Skeletal muscle cell (primary cell): ENCODE measurements around the gene FAIM2.

ENCODE experiments used
- DNase-seq: peaks from one replicate; pipeline ENCODE4 v3.0.0-alpha.2; 2010; ENCODE audit warnings: low read depth
- H3K4me3 ChIP-seq: 2 replicates; pipeline ENCODE4 v1.5.1; 2011; ENCODE audit warnings: low read depth, mild to moderate bottlenecking, control low read depth, low read length, moderate library complexity

FAIM2 gene

GRCh38 chr12:49842519-49843352, 61.0 kb downstream of the FAIM2 start, which contains the start of gene BCDIN3D:
Gene BCDIN3D (minus strand): TSS chr12:49843106. CDS start chr12:49843087, 19 bp downstream.
- peak; percentile 61 for DNase-seq
- H3K4me3 ChIP-seq: peak within 1 kb of the TSS; percentile 70

GRCh38 chr12:49838973-49839633, 64.6 kb downstream of the FAIM2 start:
- no peak overlapping the region for H3K4me3 ChIP-seq
- DNase-seq: no peak

DNA sequence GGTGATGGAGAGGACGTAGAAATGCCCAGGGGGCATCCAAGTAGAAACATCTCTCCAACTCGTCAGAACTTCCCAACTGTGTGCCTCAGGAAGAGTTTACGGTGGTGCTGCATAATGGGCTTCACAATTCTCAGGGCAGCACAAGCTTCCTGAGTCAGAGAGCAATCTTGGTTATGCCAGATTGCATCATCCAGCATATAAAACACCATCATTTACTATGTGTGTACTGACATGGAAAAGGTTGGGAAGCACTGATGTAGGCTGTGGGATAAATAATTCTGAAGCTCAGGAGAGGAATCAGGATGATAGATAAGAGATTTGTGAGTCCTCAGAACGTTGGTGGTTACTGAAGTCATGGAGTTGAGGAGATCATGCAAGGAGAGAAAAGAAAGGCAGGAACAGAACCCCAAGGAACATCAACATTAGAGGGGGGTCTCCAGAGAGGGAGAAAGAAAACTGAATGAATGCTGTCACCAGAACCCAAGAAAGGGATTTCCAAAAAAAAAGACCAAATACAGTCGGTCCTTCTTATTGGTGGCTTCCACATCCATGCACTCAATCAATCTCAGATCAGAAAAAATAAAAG, 70.8 kb downstream of the FAIM2 start:
- DNase-seq: no peak

GRCh38 chr12:49831717-49832116, 72.0 kb downstream of the FAIM2 start:
- DNase-seq: no peak

More for the DNA sequence above, 70.8 kb downstream of the FAIM2 start:
- no peak overlapping the region for H3K4me3 ChIP-seq

GRCh38 chr12:49828133-49829091, 75.3 kb downstream of the FAIM2 start, which contains the start of gene NCKAP5L:
Gene NCKAP5L (minus strand): TSS chr12:49828413. CDS start chr12:49804044, 24,369 bp downstream.
- peak within 1 kb of the TSS; percentile 86 for H3K4me3 ChIP-seq
- DNase-seq: peak; percentile 91

More at GRCh38 chr12:49831717-49832116, 72.0 kb downstream of the FAIM2 start:
- no peak overlapping the region for H3K4me3 ChIP-seq

DNA sequence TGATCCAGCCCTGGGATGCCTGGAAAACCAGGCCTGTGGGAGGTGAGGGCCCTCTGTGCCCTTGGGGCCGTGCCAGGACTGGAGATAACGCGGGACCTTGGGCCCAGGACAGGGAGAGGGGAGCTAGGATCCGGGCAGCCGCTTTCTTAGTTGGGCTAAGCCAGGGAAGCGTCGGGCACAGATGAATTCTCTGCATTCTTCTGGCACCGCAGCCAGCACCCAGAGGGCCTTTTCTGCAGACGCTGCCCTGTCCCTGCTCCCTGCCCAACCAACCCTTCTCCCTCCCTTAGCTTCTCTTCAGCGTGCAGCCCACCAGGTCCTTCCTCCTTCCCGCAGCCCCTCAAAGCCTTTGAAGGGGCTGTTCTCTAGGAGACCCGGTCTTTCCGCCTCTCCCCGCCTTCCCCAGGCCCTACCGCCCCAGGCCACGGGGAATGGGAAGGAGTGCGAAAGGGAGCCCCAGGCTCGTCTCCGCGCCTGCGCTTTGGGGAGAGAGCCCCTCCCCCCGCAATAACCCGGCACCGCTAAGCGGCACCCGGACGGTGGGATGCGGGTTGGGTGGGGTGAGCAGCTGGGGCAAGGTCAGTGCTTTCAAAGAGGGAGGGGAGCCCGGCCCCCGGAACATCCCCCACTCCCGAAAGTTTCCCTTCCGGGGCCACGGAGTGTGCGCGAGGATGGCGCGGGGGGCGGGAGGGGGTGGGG, 76.2 kb downstream of the FAIM2 start:
- DNase-seq: no peak
- peak overlapping the region; percentile 86 for H3K4me3 ChIP-seq

DNA sequence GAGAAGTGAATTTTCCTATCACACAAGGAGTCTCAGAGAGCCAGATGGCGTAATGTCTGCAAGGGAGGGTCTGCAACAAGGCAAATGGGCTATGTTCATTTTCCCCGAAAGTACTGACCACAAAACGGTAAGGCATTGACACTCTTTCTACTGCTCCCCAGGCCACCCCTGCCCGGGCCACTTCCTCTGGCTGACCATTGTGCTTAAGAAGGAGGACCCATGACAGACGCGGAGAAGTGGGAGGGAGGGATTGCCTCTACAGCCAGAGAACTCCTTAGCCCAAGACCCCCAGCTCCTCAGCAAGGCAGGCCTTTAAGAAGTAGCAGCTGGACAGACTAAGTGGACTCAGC, 76.7 kb downstream of the FAIM2 start:
- no peak for DNase-seq
- H3K4me3 ChIP-seq: peak overlapping the region; percentile 86

- peak; percentile 67 for DNase-seq
- peak overlapping the region; percentile 86 for H3K4me3 ChIP-seq
Measured at GRCh38 chr12:49825971-49826421, 77.7 kb downstream of the FAIM2 start.

DNA sequence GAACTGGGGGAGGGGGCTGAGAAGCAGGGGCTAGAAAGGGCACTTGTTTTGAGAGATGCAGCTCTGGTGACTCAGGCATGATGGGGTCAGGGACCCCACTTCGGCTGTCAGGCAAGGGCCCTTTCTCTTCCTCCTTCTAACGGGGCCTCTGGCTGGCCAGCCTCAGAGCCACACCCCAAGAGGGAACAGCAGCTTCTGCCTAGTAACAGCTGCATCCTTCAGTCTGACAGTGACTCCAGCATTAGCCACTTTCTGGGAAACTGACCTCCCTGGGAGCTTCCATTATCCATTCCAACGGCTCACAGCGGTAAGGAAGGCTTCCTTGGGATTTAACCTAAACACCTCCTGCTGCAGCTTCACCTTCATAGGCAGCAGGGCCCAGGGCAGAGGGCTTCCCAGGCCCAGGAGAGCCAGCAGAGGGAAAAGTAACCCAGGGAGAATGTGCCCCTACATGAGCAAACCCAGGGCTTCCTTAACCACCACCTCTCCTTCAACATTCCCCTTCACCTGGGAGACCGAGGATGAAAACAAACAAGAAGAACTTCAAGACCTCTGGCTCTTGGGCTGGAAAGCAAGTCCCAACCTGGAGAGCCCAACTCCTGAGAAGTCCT, 78.2 kb downstream of the FAIM2 start:
- H3K4me3 ChIP-seq: peak overlapping the region; percentile 31

DNA sequence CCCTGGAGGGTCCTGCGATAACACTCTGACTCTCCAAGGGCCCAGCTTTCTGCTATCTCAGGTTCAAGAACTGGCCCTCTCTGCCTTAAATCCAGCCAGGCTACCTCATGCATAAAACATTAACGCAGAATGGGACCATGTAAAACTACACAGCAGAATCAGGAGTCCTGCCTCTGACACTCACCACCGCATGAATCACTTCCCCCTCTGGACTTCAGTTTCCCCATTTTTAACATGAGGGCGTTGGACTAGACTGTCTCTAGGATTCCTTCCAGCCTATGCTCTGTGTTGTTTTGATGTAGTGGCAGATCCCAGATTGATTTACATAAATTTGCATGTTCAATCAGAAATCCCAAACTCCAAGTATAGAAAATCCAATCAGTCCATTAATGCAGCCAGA, 78.8 kb downstream of the FAIM2 start:
- no peak for DNase-seq
- H3K4me3 ChIP-seq: peak overlapping the region; percentile 31

More for the DNA sequence above, 78.2 kb downstream of the FAIM2 start:
- peak; percentile 57 for DNase-seq

GRCh38 chr12:49824416-49824815, 79.3 kb downstream of the FAIM2 start:
- H3K4me3 ChIP-seq: no peak overlapping the region

GRCh38 chr12:49823951-49824350, 79.7 kb downstream of the FAIM2 start:
- no peak for DNase-seq
- no peak overlapping the region for H3K4me3 ChIP-seq

More at GRCh38 chr12:49824416-49824815, 79.3 kb downstream of the FAIM2 start:
- no peak for DNase-seq

DNA sequence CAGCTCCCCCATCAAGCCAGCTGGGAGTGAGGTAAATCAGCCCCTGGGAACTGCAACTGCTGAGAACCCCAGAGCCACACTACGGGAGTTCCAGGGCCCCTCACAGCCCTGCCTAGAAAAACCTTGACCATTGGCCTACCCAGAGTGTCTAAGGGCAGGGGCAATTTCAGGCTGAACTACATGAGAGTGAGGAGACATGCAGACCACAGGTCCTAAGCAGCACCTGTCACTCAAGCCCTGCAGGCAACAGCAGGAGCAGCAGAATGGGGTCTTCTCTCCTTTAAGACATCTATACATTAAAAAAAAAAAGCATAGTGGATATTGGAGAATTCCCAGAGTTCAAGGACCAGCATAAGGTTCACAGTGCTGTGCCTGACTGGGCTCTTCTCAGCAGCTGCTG, 80.3 kb downstream of the FAIM2 start:
- no peak for DNase-seq
- H3K4me3 ChIP-seq: no peak overlapping the region

DNA sequence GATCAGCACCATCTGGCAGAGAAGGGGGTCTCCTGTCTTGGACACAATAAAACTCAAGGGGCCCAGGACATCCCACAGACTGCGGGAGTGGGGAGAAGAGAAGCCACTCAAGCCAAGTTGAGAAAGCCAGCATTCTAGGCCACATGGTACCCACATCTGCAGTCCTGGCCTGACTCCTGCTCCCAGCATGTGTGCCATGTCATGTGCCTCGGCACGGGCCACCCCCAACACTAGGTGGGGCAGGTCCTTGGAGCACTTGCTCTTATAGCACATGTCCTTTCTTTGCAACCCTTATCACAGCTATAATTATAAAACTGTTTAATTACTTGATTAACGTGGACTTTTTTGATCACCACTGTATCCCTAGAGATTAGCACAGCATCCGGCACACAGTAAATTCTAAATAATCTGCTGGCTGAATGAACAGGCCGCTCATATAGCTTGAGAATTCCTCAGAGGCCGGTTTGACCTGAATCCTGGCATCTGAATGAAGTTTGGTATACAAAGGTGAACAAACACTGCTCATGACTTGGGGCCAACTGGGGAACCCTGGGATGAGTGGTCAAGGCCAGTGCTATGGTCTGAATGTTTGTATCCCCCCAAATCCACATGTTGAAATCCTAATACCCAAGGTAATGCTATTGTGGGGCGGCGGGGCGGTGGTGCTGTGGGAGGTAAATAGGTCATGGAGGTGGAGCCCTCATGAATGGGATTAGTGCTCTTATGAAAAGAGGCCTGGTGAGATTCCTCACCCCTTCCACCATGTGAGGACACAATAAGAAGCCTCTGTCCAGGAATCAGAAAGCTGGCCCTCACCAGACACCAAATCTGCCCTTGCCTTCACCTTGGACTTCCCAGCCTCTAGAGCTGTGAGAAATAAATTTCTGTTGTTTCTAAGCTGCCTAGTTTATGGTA, 82.1 kb downstream of the FAIM2 start:
- H3K4me3 ChIP-seq: no peak overlapping the region
- no peak for DNase-seq

GRCh38 chr12:49819786-49820185, 83.9 kb downstream of the FAIM2 start:
- no peak overlapping the region for H3K4me3 ChIP-seq
- DNase-seq: no peak

DNA sequence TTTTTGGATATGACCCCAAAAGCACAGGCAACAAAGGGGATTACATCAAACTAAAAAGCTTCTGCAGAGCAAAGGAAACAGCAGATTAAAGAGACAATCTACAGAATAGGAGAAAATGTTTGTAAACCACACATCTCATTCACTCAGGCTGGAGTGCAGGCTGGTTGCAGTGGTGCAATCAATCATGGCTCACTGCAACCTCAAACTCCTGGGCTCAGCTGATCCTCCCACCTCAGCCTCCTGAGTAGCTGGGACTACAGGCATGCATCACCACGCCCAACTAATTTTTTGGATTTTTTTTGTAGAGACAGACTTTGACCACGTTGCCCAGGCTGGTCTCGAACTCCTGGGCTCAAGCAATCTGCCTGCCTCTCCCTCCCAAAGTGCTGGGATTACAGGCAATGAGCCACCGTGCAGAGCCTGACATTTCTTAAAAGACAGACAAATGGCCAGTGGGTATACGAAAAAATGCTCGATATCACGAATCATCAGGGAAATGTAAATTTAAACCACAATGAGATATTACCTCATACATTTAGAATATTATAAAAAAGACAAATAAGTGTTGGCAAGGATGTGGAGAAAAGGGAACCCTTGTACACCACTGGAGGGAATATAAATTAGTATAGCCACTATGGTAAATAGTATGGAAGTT, 85.3 kb downstream of the FAIM2 start:
- no peak overlapping the region for H3K4me3 ChIP-seq
- no peak for DNase-seq
